ENCODE measurements around the gene TMEM140. TPM values are rescaled to one million over a fixed set of nuclear protein-coding genes. Genes with fewer than 3 reads are reported as not detected.

TMEM140 gene
- total and polyA plus RNA-seq, 9 of the 15 experiments (the other 6 are each of a cell fraction or from before 2014, with no cell fraction given): 0.03 to 0.82 (median 0.23) TPM

DNA sequence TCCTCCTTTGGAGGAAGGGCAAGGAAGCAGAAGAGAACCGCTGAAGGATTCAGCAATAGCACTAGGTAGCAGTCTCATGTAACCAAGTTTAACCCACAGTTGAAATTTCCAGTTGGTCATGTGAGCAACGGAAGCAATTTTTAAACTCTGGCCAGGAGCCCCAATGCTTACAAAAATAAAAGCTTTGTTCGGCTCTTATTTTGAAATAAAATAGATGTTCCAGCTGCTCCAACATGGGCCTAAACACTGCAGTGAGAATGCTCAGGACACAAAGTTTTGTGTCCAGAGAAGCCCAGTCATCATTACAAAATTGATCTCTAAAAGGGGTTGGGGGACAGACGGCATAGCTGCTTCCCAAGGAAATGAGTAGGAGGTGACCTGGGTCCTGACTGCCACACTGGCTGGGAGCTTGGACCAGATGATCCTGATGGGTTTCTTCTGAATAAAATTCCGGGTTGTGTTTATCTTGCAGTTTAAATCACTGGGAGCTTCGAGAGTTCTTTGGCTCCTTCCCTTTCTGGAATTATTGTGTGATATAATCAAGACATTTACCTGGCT lies 452 bp upstream of the TMEM140 start (continued):
- TF ChIP-seq, protein P1, sequence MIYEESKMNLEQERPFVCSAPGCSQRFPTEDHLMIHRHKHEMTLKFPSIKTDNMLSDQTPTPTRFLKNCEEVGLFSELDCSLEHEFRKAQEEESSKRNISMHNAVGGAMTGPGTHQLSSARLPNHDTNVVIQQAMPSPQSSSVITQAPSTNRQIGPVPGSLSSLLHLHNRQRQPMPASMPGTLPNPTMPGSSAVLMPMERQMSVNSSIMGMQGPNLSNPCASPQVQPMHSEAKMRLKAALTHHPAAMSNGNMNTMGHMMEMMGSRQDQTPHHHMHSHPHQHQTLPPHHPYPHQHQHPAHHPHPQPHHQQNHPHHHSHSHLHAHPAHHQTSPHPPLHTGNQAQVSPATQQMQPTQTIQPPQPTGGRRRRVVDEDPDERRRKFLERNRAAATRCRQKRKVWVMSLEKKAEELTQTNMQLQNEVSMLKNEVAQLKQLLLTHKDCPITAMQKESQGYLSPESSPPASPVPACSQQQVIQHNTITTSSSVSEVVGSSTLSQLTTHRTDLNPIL (CRISPR knock-in tag; IDR thresholded peaks at IDR 0.05): no peak
- TF ChIP-seq PURB (CRISPR knock-in tag; IDR thresholded peaks at IDR 0.05; ENCODE audit: low read depth) (no peak), SMARCE1 (IDR thresholded peaks at IDR 0.05) (peak; percentile 35; the same call in 1 of the 2 replicates), RBBP5 (IDR thresholded peaks at IDR 0.05; ENCODE audit: borderline replicate concordance, insufficient read depth, low read length, poor library complexity, severe bottlenecking) (peak; percentile 15), CEBPB (tag; IDR thresholded peaks at IDR 0.05) (peak; percentile 15; the same call in 1 of the 2 replicates), ZNF398 (CRISPR knock-in tag; IDR thresholded peaks at IDR 0.05) (no peak), ETV1 (tag; conservative IDR thresholded peaks at IDR 0.05; ENCODE audit: low read depth) (peak; percentile 88), HNRNPK (IDR thresholded peaks at IDR 0.05; ENCODE audit: low read depth, low read length, poor library complexity, severe bottlenecking) (no peak), NUFIP1 (IDR thresholded peaks at IDR 0.05; ENCODE audit: partially characterized antibody) (no peak), TEAD2 (tag; IDR thresholded peaks at IDR 0.05) (no peak), BCOR (IDR thresholded peaks at IDR 0.05) (no peak), ZNF134 (CRISPR knock-in tag; conservative IDR thresholded peaks at IDR 0.05) (no peak), KAT8 (IDR thresholded peaks at IDR 0.05; ENCODE audit: low read depth) (no peak), FOXJ2 (tag; IDR thresholded peaks at IDR 0.05) (no peak), ZNF507 (tag; conservative IDR thresholded peaks at IDR 0.05) (no peak), HDAC8 (tag; IDR thresholded peaks at IDR 0.05) (no peak), ATF1 (CRISPR knock-in tag; IDR thresholded peaks at IDR 0.05) (no peak), ATF1 (tag; IDR thresholded peaks at IDR 0.05) (no peak), MEF2A (IDR thresholded peaks at IDR 0.05; ENCODE audit: control insufficient read depth, low read depth, low read length) (no peak), SAFB2 (IDR thresholded peaks at IDR 0.05; ENCODE audit: borderline replicate concordance, low read depth, low read length, severe bottlenecking) (no peak), PCBP1 (IDR thresholded peaks at IDR 0.05; ENCODE audit: low read depth, low read length, poor library complexity, severe bottlenecking) (no peak)
- TF ChIP-seq, protein P2, sequence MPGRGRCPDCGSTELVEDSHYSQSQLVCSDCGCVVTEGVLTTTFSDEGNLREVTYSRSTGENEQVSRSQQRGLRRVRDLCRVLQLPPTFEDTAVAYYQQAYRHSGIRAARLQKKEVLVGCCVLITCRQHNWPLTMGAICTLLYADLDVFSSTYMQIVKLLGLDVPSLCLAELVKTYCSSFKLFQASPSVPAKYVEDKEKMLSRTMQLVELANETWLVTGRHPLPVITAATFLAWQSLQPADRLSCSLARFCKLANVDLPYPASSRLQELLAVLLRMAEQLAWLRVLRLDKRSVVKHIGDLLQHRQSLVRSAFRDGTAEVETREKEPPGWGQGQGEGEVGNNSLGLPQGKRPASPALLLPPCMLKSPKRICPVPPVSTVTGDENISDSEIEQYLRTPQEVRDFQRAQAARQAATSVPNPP (IDR thresholded peaks at IDR 0.05; ENCODE audit: borderline replicate concordance, insufficient read depth, insufficient read length): no peak
- TF ChIP-seq, protein P3, sequence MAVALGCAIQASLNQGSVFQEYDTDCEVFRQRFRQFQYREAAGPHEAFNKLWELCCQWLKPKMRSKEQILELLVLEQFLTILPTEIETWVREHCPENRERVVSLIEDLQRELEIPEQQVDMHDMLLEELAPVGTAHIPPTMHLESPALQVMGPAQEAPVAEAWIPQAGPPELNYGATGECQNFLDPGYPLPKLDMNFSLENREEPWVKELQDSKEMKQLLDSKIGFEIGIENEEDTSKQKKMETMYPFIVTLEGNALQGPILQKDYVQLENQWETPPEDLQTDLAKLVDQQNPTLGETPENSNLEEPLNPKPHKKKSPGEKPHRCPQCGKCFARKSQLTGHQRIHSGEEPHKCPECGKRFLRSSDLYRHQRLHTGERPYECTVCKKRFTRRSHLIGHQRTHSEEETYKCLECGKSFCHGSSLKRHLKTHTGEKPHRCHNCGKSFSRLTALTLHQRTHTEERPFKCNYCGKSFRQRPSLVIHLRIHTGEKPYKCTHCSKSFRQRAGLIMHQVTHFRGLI (CRISPR knock-in tag; IDR thresholded peaks at IDR 0.05): no peak

Measured in K562 (cell line).